BJ (cell line): ENCODE data around the gene FTO. TPM values are rescaled to one million over a fixed set of nuclear protein-coding genes. Genes with fewer than 3 reads are reported as not detected.

Experiments used
- CTCF ChIA-PET: fragments of 350-600 bp; formaldehyde crosslinking; extraction: SDS; loops from one replicate; lab custom pipeline; 2021; ENCODE audit warnings: antibody characterized with exemption, inconsistent platforms; lab: Yijun Ruan, JAX
- POLR2A ChIA-PET: fragments of 300-600 bp; sonication (Branson Sonifier 250); formaldehyde crosslinking; extraction: SDS; loops from one replicate; lab custom pipeline; 2021; ENCODE audit warnings: antibody characterized with exemption; lab: Charles Lee
- DNase-seq: peaks from one replicate; pipeline ENCODE4 v3.0.0-alpha.2; 2011; ENCODE audit warnings: low read depth
- H3K27me3 ChIP-seq: 2 replicates; pipeline ENCODE4 v1.6.0; 2011; ENCODE audit warnings: low read length; ENCODE audit not compliant: control insufficient read depth, insufficient read depth
- H3K36me3 ChIP-seq: 2 replicates; pipeline ENCODE4 v1.5.1; 2011; ENCODE audit warnings: low read length; ENCODE audit not compliant: control insufficient read depth, insufficient read depth
- H3K4me3 ChIP-seq: 2 replicates; pipeline ENCODE4 v1.5.1; 2011; ENCODE audit warnings: low read depth, mild to moderate bottlenecking, control low read depth, low read length
- CTCF ChIP-seq: IDR thresholded peaks from 2 replicates; pipeline ENCODE4 v1.5.1; 2011; ENCODE audit warnings: low read depth, mild to moderate bottlenecking, control low read depth, inconsistent platforms, low read length, moderate library complexity; ENCODE audit not compliant: insufficient read depth
- polyA plus RNA-seq: library from polyadenylated mRNA; depleted of rRNA; stranded (reverse); fragments of >200 nt; gene quantifications from 2 replicates; pipeline ENCODE4 v1.2.3, GENCODE V29; 2011

Gene FTO
- polyA plus RNA-seq, 1 experiment, result 86.3 TPM

- Histone ChIP-seq H3K36me3 (no peaks in the 10 kb centered on the region), H3K4me3 (no peak overlapping the region), H3K27me3 (no peaks in the 10 kb centered on the region; the same call in 1 of the 2 replicates)
- no peak for TF ChIP-seq CTCF
- no peak for DNase-seq
- POLR2A ChIA-PET, result no interaction called here
- CTCF ChIA-PET, result no interaction called here
Observed at GRCh38 chr16:54159490-54160080, 455.6 kb downstream of the FTO start.

GRCh38 chr16:54160252-54160860 lies 456.4 kb downstream of the FTO start:
- no peak for TF ChIP-seq CTCF
- Histone ChIP-seq H3K27me3 (no peaks in the 10 kb centered on the region; the same call in 1 of the 2 replicates), H3K36me3 (no peaks in the 10 kb centered on the region), H3K4me3 (no peak overlapping the region)
- POLR2A ChIA-PET, result no interaction called here
- CTCF ChIA-PET, result no interaction called here
- no peak for DNase-seq

GRCh38 chr16:54160939-54161897 lies 457.3 kb downstream of the FTO start:
- POLR2A ChIA-PET, result no interaction called here
- Histone ChIP-seq H3K36me3 (no peaks in the 10 kb centered on the region), H3K4me3 (no peak overlapping the region), H3K27me3 (no peaks in the 10 kb centered on the region; the same call in 1 of the 2 replicates)
- no peak for DNase-seq
- CTCF ChIA-PET, result no interaction called here
- no peak for TF ChIP-seq CTCF

- Histone ChIP-seq H3K27me3 (no peaks in the 10 kb centered on the region; the same call in 1 of the 2 replicates), H3K4me3 (no peak overlapping the region), H3K36me3 (no peaks in the 10 kb centered on the region)
- CTCF ChIA-PET, result no interaction called here
- DNase-seq, result no peak
- TF ChIP-seq CTCF, result no peak
- POLR2A ChIA-PET, result no interaction called here
Observed at GRCh38 chr16:54163197-54163843, 459.4 kb downstream of the FTO start.
